Keratinocyte (primary cell): Measurements from ENCODE around the gene VSIR. TPM values are rescaled to one million over a fixed set of nuclear protein-coding genes. Genes with fewer than 3 reads are reported as not detected.

Experiments
- DNase-seq: peaks from one replicate; pipeline ENCODE4 v3.0.0-alpha.2; 2011; ENCODE audit warnings: low read depth, missing footprints, low spot score
- FAIRE-seq: peaks from 2 replicates; lab custom pipeline; 2011; peaks lifted over from hg19 to GRCh38; lab: Jason Lieb, UNC
- H2AFZ ChIP-seq: 2 replicates; pipeline ENCODE4 v1.6.0; 2012; ENCODE audit warnings: low read length, control low read depth, inconsistent platforms; ENCODE audit not compliant: control insufficient read depth
- H3K27ac ChIP-seq: 2 replicates; pipeline ENCODE4 v1.5.1; 2011; ENCODE audit warnings: low read length; ENCODE audit not compliant: control insufficient read depth, insufficient read depth
- H3K27me3 ChIP-seq: 3 replicates; pipeline ENCODE4 v1.6.0; 2011; ENCODE audit warnings: low read length; ENCODE audit not compliant: control insufficient read depth, insufficient read depth; ENCODE audit errors: extremely low read depth
- H3K36me3 ChIP-seq, 2 experiments: 2 replicates in 1 of 2; 3 replicates in 1 of 2; pipeline ENCODE4 v1.5.1; 2011; ENCODE audit warnings: low read length in 2 of 2, mild to moderate bottlenecking in 1 of 2; ENCODE audit not compliant: control insufficient read depth in 2 of 2, insufficient read depth in 2 of 2; ENCODE audit errors: extremely low read depth in 1 of 2
- H3K4me1 ChIP-seq: 3 replicates; pipeline ENCODE4 v1.5.1; 2011; ENCODE audit warnings: low read length; ENCODE audit not compliant: control insufficient read depth, insufficient read depth; ENCODE audit errors: extremely low read depth
- H3K4me2 ChIP-seq: 3 replicates; pipeline ENCODE4 v1.6.0; 2011; ENCODE audit warnings: low read depth, low read length; ENCODE audit not compliant: control insufficient read depth, insufficient read depth; ENCODE audit errors: extremely low read depth
- H3K4me3 ChIP-seq, 3 experiments: fragments of 200-600 bp in 1 of 3; sonication (generic) in 1 of 3; 2 replicates in 2 of 3; 3 replicates in 1 of 3; pipeline ENCODE4 v1.5.1; 2011 to 2016; ENCODE audit warnings: low read length in 3 of 3, mild to moderate bottlenecking in 3 of 3, control low read depth in 2 of 3, inconsistent platforms in 1 of 3, low read depth in 1 of 3, mixed read lengths in 1 of 3, mixed run types in 1 of 3, moderate library complexity in 1 of 3; ENCODE audit not compliant: control insufficient read depth in 2 of 3, insufficient read depth in 2 of 3; ENCODE audit errors: extremely low read depth in 1 of 3
- H3K79me2 ChIP-seq: 2 replicates; pipeline ENCODE4 v1.6.0; 2012; ENCODE audit warnings: low read length; ENCODE audit not compliant: control insufficient read depth, insufficient read depth
- H3K9ac ChIP-seq: 3 replicates; pipeline ENCODE4 v1.6.0; 2011; ENCODE audit warnings: low read length; ENCODE audit not compliant: control insufficient read depth, insufficient read depth; ENCODE audit errors: extremely low read depth
- H3K9me1 ChIP-seq: 3 replicates; pipeline ENCODE4 v1.6.0; 2011; ENCODE audit warnings: low read length; ENCODE audit not compliant: control insufficient read depth, insufficient read depth; ENCODE audit errors: extremely low read depth
- H3K9me3 ChIP-seq: 2 replicates; pipeline ENCODE4 v1.5.1; 2012; ENCODE audit warnings: low read depth, low read length; ENCODE audit not compliant: control insufficient read depth
- H4K20me1 ChIP-seq: 3 replicates; pipeline ENCODE4 v1.6.0; 2011; ENCODE audit warnings: low read length; ENCODE audit not compliant: control insufficient read depth, insufficient read depth; ENCODE audit errors: extremely low read depth
- CTCF ChIP-seq, 3 experiments: IDR thresholded peaks in 1 of 3; conservative IDR thresholded peaks in 1 of 3; optimal IDR thresholded peaks in 1 of 3; 2 replicates in 2 of 3; 3 replicates in 1 of 3; pipeline versions ENCODE3 to v1.5.1; 2011; ENCODE audit warnings: low read length in 3 of 3, mild to moderate bottlenecking in 3 of 3, moderate library complexity in 2 of 3, control low read depth in 1 of 3, inconsistent platforms in 1 of 3; ENCODE audit not compliant: insufficient read depth in 2 of 3; ENCODE audit errors: extremely low read depth in 1 of 3
- EZH2 ChIP-seq: IDR thresholded peaks from one replicate; pipeline ENCODE4 v1.6.1; 2012; ENCODE audit warnings: inconsistent platforms, mild to moderate bottlenecking, low read length, moderate library complexity
- dilution Hi-C: fragments of 300-500 bp; cut with MboI; formaldehyde crosslinking; loops from one replicate; pipeline ENCODE4 v1.7.0; 2020; ENCODE audit warnings: low sequenced_read_pairs; ENCODE audit not compliant: extremely low pct_ligation_motif_present
- polyA plus RNA-seq, 5 experiments: library from polyadenylated mRNA; depleted of rRNA in 3 of 5; stranded (reverse) in 3 of 5; stranded (forward) in 1 of 5; unstranded in 1 of 5; fragments of >200 nt; gene quantifications; 1 replicate in 1 of 5; 2 replicates in 3 of 5; 3 replicates in 1 of 5; pipeline versions ENCODE4 v1.2.1 to v1.2.3, GENCODE V29; 2011 to 2012; ENCODE audit warnings: missing spikeins in 2 of 5, low read depth in 1 of 5, low replicate concordance in 1 of 5

The VSIR gene
- polyA plus RNA-seq, 1 donor (not counting 4 experiments of a cell fraction or from before 2014, with no cell fraction given) = 8.1 TPM

- Histone ChIP-seq H3K9me3 (no peaks in the 10 kb centered on the region), H3K9me1 (no peaks in the 10 kb centered on the region), H3K27ac (no peak overlapping the region), H3K27me3 (peaks cover 3% of the 10 kb centered on the region), H3K4me3 (no peak overlapping the region), H3K9ac (no peak overlapping the region), H3K79me2 (no peaks in the 10 kb centered on the region), H3K4me1 (peaks cover 26% of the 10 kb centered on the region), H2AFZ (no peak overlapping the region), H3K4me2 (no peak overlapping the region), H4K20me1 (no peaks in the 10 kb centered on the region), H3K36me3 (no peaks in the 10 kb centered on the region)
- DNase-seq (no peak), FAIRE-seq (no peak)
- dilution Hi-C loops = no loop called here
- TF ChIP-seq CTCF (optimal IDR thresholded peaks at IDR 0.05 in 1 of 3, IDR thresholded peaks at IDR 0.05 in 1 of 3, conservative IDR thresholded peaks at IDR 0.05 in 1 of 3; ENCODE audit: extremely low read depth in 1 of 3, insufficient read depth in 2 of 3, low read length in 3 of 3) (no peak), EZH2 (no peak)
Measured at GRCh38 chr10:71727105-71727737, 46.1 kb downstream of the VSIR start.

- H3K9me3 ChIP-seq = no peaks in the 10 kb centered on the region
- no peaks in the 10 kb centered on the region for H3K79me2 ChIP-seq
- no peak overlapping the region for H2AFZ ChIP-seq
- dilution Hi-C loops = no loop called here
- H3K4me3 ChIP-seq = no peak overlapping the region
- no peak overlapping the region for H3K27ac ChIP-seq
- FAIRE-seq = no peak
- no peaks in the 10 kb centered on the region for H3K36me3 ChIP-seq
- TF ChIP-seq CTCF (optimal IDR thresholded peaks at IDR 0.05 in 1 of 3, IDR thresholded peaks at IDR 0.05 in 1 of 3, conservative IDR thresholded peaks at IDR 0.05 in 1 of 3; ENCODE audit: extremely low read depth in 1 of 3, insufficient read depth in 2 of 3, low read length in 3 of 3) (no peak), EZH2 (no peak)
- H4K20me1 ChIP-seq = no peaks in the 10 kb centered on the region
- H3K27me3 ChIP-seq = no peaks in the 10 kb centered on the region
- H3K4me1 ChIP-seq = peaks cover 26% of the 10 kb centered on the region
- H3K9ac ChIP-seq = no peak overlapping the region
- H3K9me1 ChIP-seq = no peaks in the 10 kb centered on the region
- no peak overlapping the region for H3K4me2 ChIP-seq
- no peak for DNase-seq
Measured at GRCh38 chr10:71726580-71727104, 46.7 kb downstream of the VSIR start.
